ENCODE results near the gene SLC50A1.

SLC50A1 gene

GRCh38 chr1:155170806-155171205, 35.2 kb downstream of the SLC50A1 start:
- no peak for DNase-seq (ENCODE audit: low spot score)

DNA sequence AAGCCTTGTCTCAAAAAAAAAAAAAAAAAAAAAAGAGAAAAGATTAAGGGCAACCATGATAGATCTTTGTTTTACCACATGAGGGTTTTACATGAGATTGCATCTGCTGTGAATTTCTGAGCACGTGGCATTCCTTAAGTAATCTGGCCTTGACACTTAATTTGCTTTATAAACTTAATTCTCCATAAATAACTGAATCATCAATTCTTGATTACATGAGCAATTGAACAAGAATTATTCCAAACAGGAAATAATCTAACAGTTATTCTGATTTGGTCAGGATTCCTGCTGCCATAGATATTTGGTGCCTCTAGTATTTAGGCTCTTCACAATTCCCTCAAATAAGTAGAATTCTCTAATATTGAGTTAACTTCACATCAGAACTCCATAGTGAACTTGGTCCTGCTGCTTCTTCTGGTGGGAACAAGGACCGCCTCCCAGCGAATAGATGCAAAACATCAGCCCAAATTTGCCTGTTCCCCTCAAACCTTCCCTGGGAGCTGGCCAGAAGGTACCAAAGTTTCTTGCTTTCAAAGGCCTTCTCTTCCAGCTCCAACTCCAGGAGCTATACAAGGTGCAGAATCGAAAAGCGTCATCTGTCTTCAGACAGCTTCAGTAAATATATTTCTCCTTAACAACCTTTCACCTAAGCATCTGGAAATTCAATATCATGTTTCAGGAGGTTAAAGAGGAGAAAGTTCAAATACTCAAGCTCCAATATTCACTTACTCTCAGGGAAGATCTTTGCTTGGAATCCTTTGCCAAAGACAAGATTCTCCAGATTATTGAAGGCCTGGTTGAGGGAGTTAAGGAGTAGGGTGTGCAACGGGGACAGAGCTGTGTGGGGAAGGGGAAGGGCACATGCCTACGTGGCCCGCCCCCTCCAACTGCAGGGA, 36.4 kb downstream of the SLC50A1 start:
- DNase-seq (ENCODE audit: low spot score) = no peak

- DNase-seq (ENCODE audit: low spot score) = peak; percentile 95
Observed at GRCh38 chr1:155172732-155173477, 37.3 kb downstream of the SLC50A1 start, which contains the start of gene KRTCAP2. TSS of gene KRTCAP2 (minus strand) at chr1:155173304. CDS start at chr1:155173224, 80 bp downstream.

DNA sequence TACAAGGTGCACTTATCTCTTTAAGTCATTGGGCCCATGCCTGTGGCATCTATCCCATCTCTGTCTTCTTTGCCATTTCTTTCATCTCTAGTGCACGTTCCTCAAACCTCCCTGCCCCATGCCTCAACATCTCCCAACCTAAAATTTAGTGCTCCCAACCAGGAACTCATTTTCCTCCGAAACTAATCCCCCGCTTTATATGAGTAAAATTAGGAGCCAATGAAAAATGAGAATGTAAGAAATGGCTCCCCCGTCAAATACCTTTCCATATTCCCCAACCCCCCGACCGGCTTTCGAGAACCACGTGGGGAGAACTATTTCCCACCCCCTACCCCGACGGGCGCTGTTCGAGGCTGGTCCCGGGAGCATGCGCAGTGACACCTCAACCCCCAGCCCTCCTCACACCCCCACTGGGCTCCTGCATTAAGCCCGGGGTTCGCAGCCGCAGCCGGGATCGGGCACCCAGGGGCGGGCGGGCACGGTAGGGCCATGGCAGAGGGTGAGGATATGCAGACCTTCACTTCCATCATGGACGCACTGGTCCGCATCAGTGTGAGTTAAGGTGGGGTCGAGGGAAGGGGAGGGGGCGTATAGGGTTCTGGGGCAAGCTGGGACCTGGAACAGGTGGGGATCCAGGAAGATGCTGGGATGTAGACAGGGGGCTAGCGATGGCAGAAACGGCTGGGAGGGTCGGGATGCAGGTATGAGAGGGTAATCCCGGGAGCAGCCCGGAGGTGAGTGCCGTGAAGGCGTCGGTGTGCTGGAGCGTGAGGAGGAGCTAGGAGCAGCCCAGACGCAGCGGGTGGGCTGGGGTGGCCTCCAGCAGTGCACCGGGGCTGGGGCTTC, 38.0 kb downstream of the SLC50A1 start, which contains the start of gene TRIM46:
Gene TRIM46, plus strand, starts transcription at position 372 of the 846 bp plus-strand sequence. Its CDS starts 118 bp downstream, at position 490.
- DNase-seq (ENCODE audit: low spot score) = peak; percentile 82

GRCh38 chr1:155174324-155175280, 39.0 kb downstream of the SLC50A1 start:
- peak; percentile 71 for DNase-seq (ENCODE audit: low spot score)

- no peak for DNase-seq (ENCODE audit: low spot score)
Observed at GRCh38 chr1:155175281-155175926, 39.8 kb downstream of the SLC50A1 start.

GRCh38 chr1:155175927-155176371, 40.3 kb downstream of the SLC50A1 start:
- DNase-seq (ENCODE audit: low spot score) = peak; percentile 37

- peak; percentile 88 for DNase-seq (ENCODE audit: low spot score)
Observed at GRCh38 chr1:155176544-155177071, 41.0 kb downstream of the SLC50A1 start.

- no peak for DNase-seq (ENCODE audit: low spot score)
Observed at GRCh38 chr1:155177192-155177917, 41.7 kb downstream of the SLC50A1 start.

DNA sequence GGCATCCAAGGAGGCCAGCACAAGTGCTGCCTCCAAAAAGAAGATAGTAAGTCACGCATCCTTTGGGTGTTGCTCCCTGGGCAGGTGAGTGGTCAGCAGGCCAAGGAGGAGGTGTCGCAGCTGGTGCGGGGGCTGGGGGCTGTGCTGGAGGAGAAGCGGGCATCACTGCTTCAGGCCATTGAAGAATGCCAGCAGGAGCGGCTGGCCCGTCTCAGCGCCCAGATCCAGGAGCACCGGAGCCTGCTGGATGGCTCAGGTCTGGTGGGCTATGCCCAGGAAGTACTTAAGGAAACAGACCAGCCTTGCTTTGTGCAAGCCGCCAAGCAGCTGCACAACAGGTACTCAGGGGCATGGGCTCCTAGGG, 42.2 kb downstream of the SLC50A1 start:
- DNase-seq (ENCODE audit: low spot score) = no peak

DNA sequence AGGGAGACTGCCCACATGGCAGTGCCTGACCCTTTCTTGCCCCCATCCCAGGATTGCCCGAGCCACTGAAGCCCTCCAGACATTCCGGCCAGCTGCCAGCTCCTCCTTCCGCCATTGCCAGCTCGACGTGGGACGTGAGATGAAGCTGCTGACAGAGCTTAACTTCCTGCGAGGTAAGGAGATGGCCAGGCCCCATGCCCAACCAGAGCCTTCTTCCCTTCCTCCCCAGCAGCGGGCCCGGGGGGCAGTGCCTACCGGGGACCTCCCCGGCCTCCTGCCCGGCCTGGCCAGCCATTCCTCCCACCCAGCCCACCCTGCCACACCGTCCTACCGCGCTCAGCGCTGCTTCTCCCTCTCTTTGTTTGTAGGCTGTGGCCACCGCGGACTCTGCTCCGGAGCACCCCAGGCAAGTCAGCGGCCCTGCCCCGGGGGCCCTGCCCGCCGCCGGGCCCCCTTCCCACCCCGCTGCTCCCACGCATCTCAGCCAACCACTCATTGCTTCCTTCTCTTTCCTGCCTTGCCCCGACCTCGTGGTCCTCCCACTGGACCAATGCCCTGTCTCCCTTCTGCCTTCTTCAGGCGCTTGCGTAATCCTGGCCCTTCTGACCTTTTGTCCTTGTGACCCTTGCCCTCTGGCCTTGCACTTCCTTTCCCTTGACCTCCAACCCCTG, 42.9 kb downstream of the SLC50A1 start:
- no peak for DNase-seq (ENCODE audit: low spot score)

GRCh38 chr1:155179112-155180031, 43.7 kb downstream of the SLC50A1 start:
- DNase-seq (ENCODE audit: low spot score) = no peak

DNA sequence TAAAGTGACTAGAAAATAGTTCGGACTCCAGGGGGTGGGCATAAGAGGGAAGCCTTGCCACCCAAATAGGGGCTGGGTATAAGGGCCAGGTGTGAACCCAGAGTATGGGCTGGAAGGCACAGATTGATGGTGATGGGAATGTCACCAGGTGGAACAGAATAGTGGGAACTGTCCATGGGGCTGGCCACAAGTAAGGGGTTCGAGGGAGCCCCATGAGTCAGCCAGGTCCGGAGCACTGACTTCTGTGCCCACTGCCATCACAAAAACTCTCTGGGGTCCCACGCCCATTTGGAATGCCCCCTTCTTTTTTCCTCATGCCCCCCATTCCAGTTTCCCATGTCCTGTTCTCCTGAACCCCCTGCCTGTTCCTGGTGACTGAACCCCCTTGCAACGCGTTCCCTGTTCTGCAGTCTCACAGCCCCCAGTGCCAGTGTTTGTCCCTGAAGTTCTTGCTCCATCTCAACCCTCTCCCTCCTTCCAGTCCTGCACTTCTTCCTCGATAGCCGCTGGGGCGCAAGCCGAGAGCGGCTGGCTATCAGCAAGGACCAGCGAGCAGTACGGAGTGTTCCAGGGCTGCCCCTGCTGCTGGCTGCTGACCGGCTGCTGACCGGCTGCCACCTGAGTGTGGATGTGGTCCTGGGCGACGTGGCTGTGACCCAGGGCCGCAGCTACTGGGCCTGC, 45.9 kb downstream of the SLC50A1 start:
- DNase-seq (ENCODE audit: low spot score) = no peak

DNA sequence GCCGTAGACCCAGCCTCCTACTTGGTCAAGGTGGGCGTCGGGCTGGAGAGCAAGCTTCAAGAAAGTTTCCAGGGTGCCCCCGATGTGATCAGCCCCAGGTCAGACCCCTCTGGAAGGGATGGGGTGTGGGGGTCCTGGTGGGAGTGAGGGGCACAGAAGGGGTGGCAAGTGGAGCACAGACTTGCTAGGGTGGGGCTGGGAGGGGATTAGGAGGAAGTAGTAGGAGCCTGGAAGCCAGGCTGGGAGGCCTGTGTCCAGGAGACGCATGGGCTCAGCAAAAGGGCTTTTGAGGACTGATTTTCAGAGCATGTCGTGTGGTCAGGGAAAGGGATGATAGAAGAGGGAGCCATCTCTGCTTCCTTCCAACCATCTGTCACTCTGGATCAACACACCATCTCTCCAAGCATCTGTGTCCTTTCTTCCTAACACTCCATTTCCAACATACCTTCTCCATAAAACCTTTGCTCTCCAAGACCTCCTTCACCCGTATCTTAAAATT, 46.4 kb downstream of the SLC50A1 start:
- DNase-seq (ENCODE audit: low spot score) = no peak

GRCh38 chr1:155183775-155184221, 48.1 kb downstream of the SLC50A1 start:
- no peak for DNase-seq (ENCODE audit: low spot score)

GRCh38 chr1:155184351-155184811, 48.7 kb downstream of the SLC50A1 start:
- no peak for DNase-seq (ENCODE audit: low spot score)
